ENCODE results near the gene ZMIZ1.

ZMIZ1 gene

GRCh38 chr10:79056736-79057391 is 11.9 kb upstream of the ZMIZ1 start:
- Histone ChIP-seq H3K4me2 (ENCODE audit: low read depth, low read length, poor library complexity, severe bottlenecking) (no peak overlapping the region), H3K79me2 (ENCODE audit: insufficient read depth, low read length) (no peaks in the 10 kb centered on the region), H2AFZ (ENCODE audit: low read length) (no peak overlapping the region), H3K9me2 (replicated peaks; ENCODE audit: low read depth, low read length) (no peaks in the 10 kb centered on the region), H3K4me1 (ENCODE audit: insufficient read depth, low read length, poor library complexity, severe bottlenecking) (peaks cover 15% of the 10 kb centered on the region), H3F3A (ENCODE audit: low read depth) (no peaks in the 10 kb centered on the region), H3K9me3 (ENCODE audit: insufficient read depth, low read depth, low read length) (no peaks in the 10 kb centered on the region), H3K9ac (ENCODE audit: low read depth, low read length, poor library complexity, severe bottlenecking) (no peak overlapping the region), H3K36me3 (ENCODE audit: insufficient read depth, low read length) (no peaks in the 10 kb centered on the region), H3K27me3 (ENCODE audit: insufficient read depth, low read length, poor library complexity, severe bottlenecking) (no peaks in the 10 kb centered on the region), H3K4me3 (ENCODE audit: low read length, poor library complexity, severe bottlenecking) (no peak overlapping the region), H4K20me1 (ENCODE audit: insufficient read depth, low read length, poor library complexity, severe bottlenecking) (no peaks in the 10 kb centered on the region)
- TF ChIP-seq EZH2phosphoT487 (IDR thresholded peaks at IDR 0.05; ENCODE audit: borderline replicate concordance) (no peak), CTCF (conservative IDR thresholded peaks at IDR 0.05; ENCODE audit: low read length) (no peak)

GRCh38 chr10:79057481-79058275 is 11.1 kb upstream of the ZMIZ1 start:
- H3K4me3 ChIP-seq (ENCODE audit: low read length, poor library complexity, severe bottlenecking), result no peak overlapping the region
- H3K4me2 ChIP-seq (ENCODE audit: low read depth, low read length, poor library complexity, severe bottlenecking), result no peak overlapping the region
- H3K9me3 ChIP-seq (ENCODE audit: insufficient read depth, low read depth, low read length), result no peaks in the 10 kb centered on the region
- H3K9ac ChIP-seq (ENCODE audit: low read depth, low read length, poor library complexity, severe bottlenecking), result no peak overlapping the region
- no peaks in the 10 kb centered on the region for H3K79me2 ChIP-seq (ENCODE audit: insufficient read depth, low read length)
- H2AFZ ChIP-seq (ENCODE audit: low read length), result no peak overlapping the region
- no peaks in the 10 kb centered on the region for H4K20me1 ChIP-seq (ENCODE audit: insufficient read depth, low read length, poor library complexity, severe bottlenecking)
- no peaks in the 10 kb centered on the region for H3K9me2 ChIP-seq (replicated peaks; ENCODE audit: low read depth, low read length)
- peaks cover 8% of the 10 kb centered on the region for H3K4me1 ChIP-seq (ENCODE audit: insufficient read depth, low read length, poor library complexity, severe bottlenecking)
- H3F3A ChIP-seq (ENCODE audit: low read depth), result no peaks in the 10 kb centered on the region
- no peaks in the 10 kb centered on the region for H3K27me3 ChIP-seq (ENCODE audit: insufficient read depth, low read length, poor library complexity, severe bottlenecking)
- no peaks in the 10 kb centered on the region for H3K36me3 ChIP-seq (ENCODE audit: insufficient read depth, low read length)
- TF ChIP-seq CTCF (conservative IDR thresholded peaks at IDR 0.05; ENCODE audit: low read length), result no peak
- TF ChIP-seq EZH2phosphoT487 (IDR thresholded peaks at IDR 0.05; ENCODE audit: borderline replicate concordance), result no peak

GRCh38 chr10:79058899-79059841 is 9.6 kb upstream of the ZMIZ1 start:
- no peaks in the 10 kb centered on the region for H3K9me3 ChIP-seq (ENCODE audit: insufficient read depth, low read depth, low read length)
- no peaks in the 10 kb centered on the region for H4K20me1 ChIP-seq (ENCODE audit: insufficient read depth, low read length, poor library complexity, severe bottlenecking)
- no peak overlapping the region for H3K9ac ChIP-seq (ENCODE audit: low read depth, low read length, poor library complexity, severe bottlenecking)
- no peak overlapping the region for H3K4me2 ChIP-seq (ENCODE audit: low read depth, low read length, poor library complexity, severe bottlenecking)
- no peaks in the 10 kb centered on the region for H3K79me2 ChIP-seq (ENCODE audit: insufficient read depth, low read length)
- no peak overlapping the region for H2AFZ ChIP-seq (ENCODE audit: low read length)
- H3F3A ChIP-seq (ENCODE audit: low read depth), result no peaks in the 10 kb centered on the region
- H3K4me1 ChIP-seq (ENCODE audit: insufficient read depth, low read length, poor library complexity, severe bottlenecking), result peaks cover 17% of the 10 kb centered on the region
- no peaks in the 10 kb centered on the region for H3K27me3 ChIP-seq (ENCODE audit: insufficient read depth, low read length, poor library complexity, severe bottlenecking)
- TF ChIP-seq EZH2phosphoT487 (IDR thresholded peaks at IDR 0.05; ENCODE audit: borderline replicate concordance) (no peak), CTCF (conservative IDR thresholded peaks at IDR 0.05; ENCODE audit: low read length) (no peak)
- no peak overlapping the region for H3K4me3 ChIP-seq (ENCODE audit: low read length, poor library complexity, severe bottlenecking)
- H3K36me3 ChIP-seq (ENCODE audit: insufficient read depth, low read length), result no peaks in the 10 kb centered on the region
- H3K9me2 ChIP-seq (replicated peaks; ENCODE audit: low read depth, low read length), result no peaks in the 10 kb centered on the region

Measured in Loucy (cell line).